Measurements from ENCODE around the gene KRT25.

The KRT25 gene

DNA sequence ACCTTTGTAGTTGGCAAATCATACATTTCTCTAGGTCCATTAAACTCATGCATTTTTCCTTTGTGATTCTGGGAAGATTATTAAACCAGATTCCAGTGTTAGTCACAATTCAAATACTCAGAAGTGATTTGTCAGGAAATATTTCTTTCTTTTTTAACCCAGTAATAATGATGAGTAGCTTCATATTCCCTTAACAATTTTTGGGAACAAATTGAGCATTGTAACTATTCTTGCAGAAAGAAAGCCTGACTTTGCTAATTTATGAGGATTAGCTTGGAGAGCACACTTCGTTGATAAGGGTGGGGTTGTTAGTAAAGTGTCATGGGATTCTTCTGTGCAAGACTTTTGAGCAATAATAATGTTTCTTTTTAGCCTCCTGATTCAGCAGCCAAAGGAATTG lies 32.9 kb downstream of the KRT25 start:
- peaks cover 0 to 3% of the 10 kb centered on the region in 2 experiments for H3K4me1 ChIP-seq (ENCODE audit: control insufficient read depth in 1 of 2, insufficient read depth in 2 of 2, low read length in 2 of 2)
- no peaks in the 10 kb centered on the region for H3K79me1 ChIP-seq (ENCODE audit: low read length)
- no peak overlapping the region for H2BK120ac ChIP-seq (ENCODE audit: insufficient read depth, low read length, poor library complexity)
- no peak overlapping the region for H4K91ac ChIP-seq (ENCODE audit: low read depth, low read length)
- H3K27me3 ChIP-seq (ENCODE audit: insufficient read depth, low read length): no peaks in the 10 kb centered on the region
- no peak overlapping the region for H2BK5ac ChIP-seq (ENCODE audit: low read depth, low read length, poor library complexity)
- H3K9me3 ChIP-seq (ENCODE audit: insufficient read depth, low read depth, low read length): no peaks in the 10 kb centered on the region
- no peaks in the 10 kb centered on the region for H3K36me3 ChIP-seq (ENCODE audit: control insufficient read depth in 1 of 2, insufficient read depth in 2 of 2, low read length in 2 of 2)
- no peak overlapping the region for H3K9ac ChIP-seq (ENCODE audit: low read length)
- no peak overlapping the region for H3K27ac ChIP-seq (ENCODE audit: low read depth, low read length)
- no CpG with 5 or more reads among the region's 1 CpG for WGBS (ENCODE audit: extremely low coverage, insufficient coverage, insufficient read length)
- no peak overlapping the region for H2BK12ac ChIP-seq (ENCODE audit: low read length)
- H3K14ac ChIP-seq (ENCODE audit: low read length): no peak overlapping the region
- H3K79me2 ChIP-seq (ENCODE audit: control insufficient read depth, insufficient read depth, low read length, poor library complexity): no peaks in the 10 kb centered on the region
- no peak overlapping the region for H4K8ac ChIP-seq (ENCODE audit: low read depth, low read length)
- H3K4ac ChIP-seq (ENCODE audit: low read depth, low read length): no peak overlapping the region
- peak in 1 of 2 donors; percentile 76 for DNase-seq
- no peak overlapping the region for H2AFZ ChIP-seq (ENCODE audit: insufficient read depth, low read length, poor library complexity)
- no peak overlapping the region for H3K18ac ChIP-seq (ENCODE audit: low read length)
- H3K4me2 ChIP-seq (ENCODE audit: low read length): no peak overlapping the region
- no peak overlapping the region for H3K23ac ChIP-seq (ENCODE audit: low read length)
- H2AK5ac ChIP-seq (ENCODE audit: low read length): no peak overlapping the region
- no peak overlapping the region for H4K12ac ChIP-seq (ENCODE audit: low read depth, low read length)
- H3K4me3 ChIP-seq (ENCODE audit: low read depth, low read length): no peak overlapping the region

DNA sequence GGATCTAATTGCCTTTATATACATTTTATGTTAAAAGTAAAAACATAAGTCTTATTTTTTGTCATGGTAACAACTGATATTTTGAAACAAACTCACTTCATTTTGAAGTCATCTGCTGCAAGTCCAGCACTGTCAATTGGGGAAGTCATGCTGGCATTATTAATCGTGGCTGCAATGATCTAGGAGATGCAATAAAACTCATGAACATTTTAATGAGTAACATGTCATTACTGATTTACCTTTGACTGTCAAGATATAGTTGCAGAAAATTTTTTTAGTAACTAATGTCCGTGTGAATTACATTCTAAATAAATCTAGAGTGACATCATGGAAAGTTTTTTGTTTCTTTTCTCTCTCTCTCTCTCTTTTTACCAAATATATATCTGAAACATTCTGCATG lies 34.2 kb downstream of the KRT25 start:
- Histone ChIP-seq H4K8ac (ENCODE audit: low read depth, low read length) (no peak overlapping the region), H3K36me3 (ENCODE audit: control insufficient read depth in 1 of 2, insufficient read depth in 2 of 2, low read length in 2 of 2) (no peaks in the 10 kb centered on the region), H3K9me3 (ENCODE audit: insufficient read depth, low read depth, low read length) (no peaks in the 10 kb centered on the region), H2BK5ac (ENCODE audit: low read depth, low read length, poor library complexity) (no peak overlapping the region), H2AK5ac (ENCODE audit: low read length) (no peak overlapping the region), H3K14ac (ENCODE audit: low read length) (no peak overlapping the region), H3K27me3 (ENCODE audit: insufficient read depth, low read length) (no peaks in the 10 kb centered on the region), H3K4me3 (ENCODE audit: low read depth, low read length) (no peak overlapping the region), H3K79me1 (ENCODE audit: low read length) (no peaks in the 10 kb centered on the region), H4K91ac (ENCODE audit: low read depth, low read length) (no peak overlapping the region), H3K9ac (ENCODE audit: low read length) (no peak overlapping the region), H3K23ac (ENCODE audit: low read length) (no peak overlapping the region), H3K4me2 (ENCODE audit: low read length) (no peak overlapping the region), H2AFZ (ENCODE audit: insufficient read depth, low read length, poor library complexity) (no peak overlapping the region), H3K4ac (ENCODE audit: low read depth, low read length) (no peak overlapping the region), H3K18ac (ENCODE audit: low read length) (no peak overlapping the region), H3K27ac (ENCODE audit: low read depth, low read length) (no peak overlapping the region), H4K12ac (ENCODE audit: low read depth, low read length) (no peak overlapping the region), H3K4me1 (ENCODE audit: control insufficient read depth in 1 of 2, insufficient read depth in 2 of 2, low read length in 2 of 2) (peaks cover 0 to 3% of the 10 kb centered on the region in 2 experiments), H2BK12ac (ENCODE audit: low read length) (no peak overlapping the region), H2BK120ac (ENCODE audit: insufficient read depth, low read length, poor library complexity) (no peak overlapping the region), H3K79me2 (ENCODE audit: control insufficient read depth, insufficient read depth, low read length, poor library complexity) (no peaks in the 10 kb centered on the region)
- DNase-seq: no peak
- WGBS (ENCODE audit: extremely low coverage, insufficient coverage, insufficient read length): no CpG with 5 or more reads among the region's 2 CpGs

DNA sequence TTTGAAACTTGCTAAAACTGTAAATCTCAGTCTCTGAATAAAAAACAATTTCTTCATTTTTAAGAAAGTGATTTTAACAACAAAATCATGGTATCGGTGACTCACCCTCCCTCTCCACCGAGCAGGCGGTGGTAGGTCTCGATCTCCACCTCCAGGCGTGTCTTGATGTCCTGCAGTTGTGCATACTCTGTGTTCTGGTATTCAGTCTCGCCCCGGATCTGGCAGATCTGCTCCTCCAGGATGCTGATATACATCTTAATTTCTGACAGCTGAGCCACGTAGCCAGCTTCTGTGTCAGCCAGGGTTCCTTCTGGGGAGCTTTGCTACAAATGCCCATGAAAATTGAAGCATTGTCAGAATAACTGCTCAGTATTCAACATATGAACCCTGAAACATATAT lies 36.2 kb downstream of the KRT25 start:
- no peak overlapping the region for H3K23ac ChIP-seq (ENCODE audit: low read length)
- no peak overlapping the region for H3K14ac ChIP-seq (ENCODE audit: low read length)
- H3K4me1 ChIP-seq (ENCODE audit: control insufficient read depth in 1 of 2, insufficient read depth in 2 of 2, low read length in 2 of 2): peaks cover 0 to 3% of the 10 kb centered on the region in 2 experiments
- H2AK5ac ChIP-seq (ENCODE audit: low read length): no peak overlapping the region
- no CpG with 5 or more reads among the region's 8 CpGs for WGBS (ENCODE audit: extremely low coverage, insufficient coverage, insufficient read length)
- H3K4me3 ChIP-seq (ENCODE audit: low read depth, low read length): no peak overlapping the region
- no peak overlapping the region for H3K9ac ChIP-seq (ENCODE audit: low read length)
- H3K27ac ChIP-seq (ENCODE audit: low read depth, low read length): no peak overlapping the region
- H2BK5ac ChIP-seq (ENCODE audit: low read depth, low read length, poor library complexity): no peak overlapping the region
- H3K18ac ChIP-seq (ENCODE audit: low read length): no peak overlapping the region
- no peaks in the 10 kb centered on the region for H3K36me3 ChIP-seq (ENCODE audit: control insufficient read depth in 1 of 2, insufficient read depth in 2 of 2, low read length in 2 of 2)
- no peaks in the 10 kb centered on the region for H3K79me2 ChIP-seq (ENCODE audit: control insufficient read depth, insufficient read depth, low read length, poor library complexity)
- no peaks in the 10 kb centered on the region for H3K79me1 ChIP-seq (ENCODE audit: low read length)
- H2BK12ac ChIP-seq (ENCODE audit: low read length): no peak overlapping the region
- H4K12ac ChIP-seq (ENCODE audit: low read depth, low read length): no peak overlapping the region
- no peak overlapping the region for H4K8ac ChIP-seq (ENCODE audit: low read depth, low read length)
- DNase-seq: peak; percentile 94
- H3K27me3 ChIP-seq (ENCODE audit: insufficient read depth, low read length): no peaks in the 10 kb centered on the region
- H3K4me2 ChIP-seq (ENCODE audit: low read length): no peak overlapping the region
- H3K4ac ChIP-seq (ENCODE audit: low read depth, low read length): no peak overlapping the region
- no peak overlapping the region for H4K91ac ChIP-seq (ENCODE audit: low read depth, low read length)
- no peak overlapping the region for H2BK120ac ChIP-seq (ENCODE audit: insufficient read depth, low read length, poor library complexity)
- H2AFZ ChIP-seq (ENCODE audit: insufficient read depth, low read length, poor library complexity): no peak overlapping the region
- no peaks in the 10 kb centered on the region for H3K9me3 ChIP-seq (ENCODE audit: insufficient read depth, low read depth, low read length)

DNA sequence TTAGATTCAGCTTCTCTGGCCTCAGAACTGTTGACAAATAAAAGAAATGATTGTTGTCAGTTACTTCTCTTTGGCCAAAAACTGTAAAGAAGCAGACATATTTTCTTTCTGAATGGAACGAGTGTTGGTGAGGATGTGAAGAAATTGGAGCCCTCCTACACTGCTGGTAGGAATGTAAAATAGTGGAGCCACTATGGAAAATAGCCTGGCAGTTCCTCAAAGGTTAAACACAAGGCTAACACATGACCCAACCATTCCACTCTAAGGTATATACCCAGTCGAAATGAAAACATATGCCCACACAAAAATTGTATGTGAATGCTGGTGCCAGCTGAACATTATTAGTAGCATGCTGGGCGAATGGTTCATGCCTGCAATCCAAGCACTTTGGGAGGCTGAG lies 37.4 kb downstream of the KRT25 start:
- H3K14ac ChIP-seq (ENCODE audit: low read length): no peak overlapping the region
- no peak overlapping the region for H3K27ac ChIP-seq (ENCODE audit: low read depth, low read length)
- WGBS (ENCODE audit: extremely low coverage, insufficient coverage, insufficient read length): no CpG with 5 or more reads among the region's 3 CpGs
- no peak overlapping the region for H2AK5ac ChIP-seq (ENCODE audit: low read length)
- H3K18ac ChIP-seq (ENCODE audit: low read length): no peak overlapping the region
- H3K27me3 ChIP-seq (ENCODE audit: insufficient read depth, low read length): no peaks in the 10 kb centered on the region
- H3K4me2 ChIP-seq (ENCODE audit: low read length): no peak overlapping the region
- no peak overlapping the region for H3K4ac ChIP-seq (ENCODE audit: low read depth, low read length)
- H4K12ac ChIP-seq (ENCODE audit: low read depth, low read length): no peak overlapping the region
- no peak overlapping the region for H2BK5ac ChIP-seq (ENCODE audit: low read depth, low read length, poor library complexity)
- no peaks in the 10 kb centered on the region for H3K9me3 ChIP-seq (ENCODE audit: insufficient read depth, low read depth, low read length)
- H3K9ac ChIP-seq (ENCODE audit: low read length): no peak overlapping the region
- no peak overlapping the region for H3K4me3 ChIP-seq (ENCODE audit: low read depth, low read length)
- no peaks in the 10 kb centered on the region for H3K79me1 ChIP-seq (ENCODE audit: low read length)
- no peak overlapping the region for H2BK120ac ChIP-seq (ENCODE audit: insufficient read depth, low read length, poor library complexity)
- H3K4me1 ChIP-seq (ENCODE audit: control insufficient read depth in 1 of 2, insufficient read depth in 2 of 2, low read length in 2 of 2): peaks cover 0 to 3% of the 10 kb centered on the region in 2 experiments
- peak; percentile 22 to 69 for DNase-seq
- no peak overlapping the region for H2BK12ac ChIP-seq (ENCODE audit: low read length)
- H2AFZ ChIP-seq (ENCODE audit: insufficient read depth, low read length, poor library complexity): no peak overlapping the region
- no peak overlapping the region for H3K23ac ChIP-seq (ENCODE audit: low read length)
- H4K8ac ChIP-seq (ENCODE audit: low read depth, low read length): no peak overlapping the region
- no peaks in the 10 kb centered on the region for H3K36me3 ChIP-seq (ENCODE audit: control insufficient read depth in 1 of 2, insufficient read depth in 2 of 2, low read length in 2 of 2)
- H4K91ac ChIP-seq (ENCODE audit: low read depth, low read length): no peak overlapping the region
- no peaks in the 10 kb centered on the region for H3K79me2 ChIP-seq (ENCODE audit: control insufficient read depth, insufficient read depth, low read length, poor library complexity)
